PC-3 (cell line): ENCODE results near the gene FAM72A.
"Not testable (repeated sequence)": the region's sequence is repeated elsewhere in the genome, so short reads cannot be mapped to it uniquely, and the experiment has no call there.

Experiments
- CTCF ChIP-seq: fragments of 300-600 bp; sonication (generic); conservative IDR thresholded peaks from 2 replicates; pipeline ENCODE4 v1.5.1; 2017; ENCODE audit warnings: antibody characterized with exemption, low read depth, mild to moderate bottlenecking, low read length
- EZH2 ChIP-seq: fragments of 300-600 bp; sonication (generic); IDR thresholded peaks from one replicate; pipeline ENCODE4 v1.6.1; 2017; ENCODE audit warnings: antibody characterized with exemption, mild to moderate bottlenecking, low read length; ENCODE audit not compliant: unreplicated experiment

DNA sequence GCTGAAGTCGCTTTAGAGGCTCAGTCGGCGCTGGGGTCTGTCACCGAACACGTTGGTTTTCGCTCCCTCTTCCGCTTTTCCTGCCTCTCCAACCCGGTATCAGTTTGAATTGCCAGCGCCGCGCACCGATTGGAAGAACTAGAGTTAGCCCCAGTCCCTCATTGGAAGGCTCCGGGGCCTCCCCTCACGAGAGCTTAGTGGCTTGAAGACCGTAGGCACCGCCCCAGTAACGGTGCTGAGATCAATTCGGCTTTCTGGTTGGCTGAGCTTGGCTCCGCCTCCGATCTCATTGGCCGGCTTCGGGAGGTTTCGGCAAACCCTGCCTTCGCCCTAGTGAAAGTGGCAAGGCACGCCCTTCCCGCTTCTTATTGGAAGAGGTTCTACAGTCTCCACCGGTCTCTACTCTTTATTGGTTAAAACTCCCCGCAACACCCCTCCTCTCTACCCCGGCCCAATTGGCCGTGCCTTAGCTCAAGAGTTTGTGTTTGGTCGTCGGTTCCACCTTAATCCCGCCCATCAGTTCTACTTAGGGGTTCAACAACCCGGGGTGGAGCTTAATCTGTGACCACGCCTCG is at the start of gene FAM72A:
- not testable (repeated sequence) for TF ChIP-seq CTCF, EZH2
